Fibroblast of gingiva (primary cell): Measurements from ENCODE around the gene LRRC41.
"Not testable (repeated sequence)": the region's sequence is repeated elsewhere in the genome, so short reads cannot be mapped to it uniquely, and the experiment has no call there.

Experiments
- DNase-seq: peaks from one replicate; pipeline ENCODE4 v3.0.0-alpha.2; 2011; ENCODE audit warnings: low read depth

Gene LRRC41

DNA sequence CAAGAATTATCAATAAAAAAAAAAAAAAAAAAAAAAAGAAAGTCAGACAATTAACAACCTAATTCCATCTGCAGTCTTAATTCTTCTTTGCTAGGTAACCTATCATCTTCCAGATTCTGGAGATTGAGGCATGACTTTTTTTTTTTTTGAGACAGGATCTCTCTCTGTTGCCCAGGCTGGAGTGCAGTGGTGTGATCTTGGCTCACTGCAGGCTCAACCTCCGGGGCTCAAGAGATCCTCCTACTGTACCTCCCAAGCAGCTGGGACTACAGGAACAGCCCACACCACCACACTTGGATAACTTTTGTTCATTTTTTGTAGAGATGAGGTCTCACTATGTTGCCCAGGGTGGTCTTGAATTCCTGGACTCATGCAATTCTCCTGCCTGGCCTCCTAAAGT, 60.5 kb downstream of the LRRC41 start:
- DNase-seq = no peak

DNA sequence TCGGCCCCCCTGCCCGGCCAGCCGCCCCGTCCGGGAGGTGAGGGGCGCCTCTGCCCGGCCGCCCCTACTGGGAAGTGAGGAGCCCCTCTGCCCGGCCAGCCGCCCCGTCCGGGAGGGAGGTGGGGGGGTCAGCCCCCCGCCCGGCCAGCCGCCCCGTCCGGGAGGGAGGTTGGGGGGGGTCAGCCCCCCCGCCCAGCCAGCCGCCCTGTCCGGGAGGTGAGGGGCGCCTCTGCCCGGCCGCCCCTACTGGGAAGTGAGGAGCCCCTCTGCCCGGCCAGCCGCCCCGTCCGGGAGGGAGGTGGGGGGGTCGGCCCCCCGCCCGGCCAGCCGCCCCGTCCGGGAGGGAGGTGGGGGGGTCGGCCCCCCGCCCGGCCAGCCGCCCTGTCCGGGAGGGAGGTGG, 61.7 kb downstream of the LRRC41 start:
- DNase-seq = not testable (repeated sequence)

DNA sequence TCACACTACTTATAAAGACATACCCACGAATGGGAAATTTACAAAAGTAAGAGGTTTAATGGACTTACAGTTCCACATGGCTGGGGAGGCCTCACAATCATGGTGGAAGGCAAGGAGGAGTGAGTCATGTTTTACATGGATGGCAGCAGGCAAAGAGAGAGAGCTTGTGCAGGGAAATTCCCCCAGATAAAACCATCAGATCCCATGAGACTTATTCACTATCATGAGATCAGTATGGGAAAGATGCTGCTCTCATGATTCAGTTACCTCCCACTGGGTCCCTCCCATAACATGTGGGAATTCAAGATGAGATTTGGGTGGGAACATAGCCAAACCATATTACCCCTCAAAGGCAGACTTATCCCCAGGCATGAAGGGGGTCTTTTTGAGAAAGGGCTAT, 64.6 kb downstream of the LRRC41 start:
- DNase-seq = peak; percentile 21

DNA sequence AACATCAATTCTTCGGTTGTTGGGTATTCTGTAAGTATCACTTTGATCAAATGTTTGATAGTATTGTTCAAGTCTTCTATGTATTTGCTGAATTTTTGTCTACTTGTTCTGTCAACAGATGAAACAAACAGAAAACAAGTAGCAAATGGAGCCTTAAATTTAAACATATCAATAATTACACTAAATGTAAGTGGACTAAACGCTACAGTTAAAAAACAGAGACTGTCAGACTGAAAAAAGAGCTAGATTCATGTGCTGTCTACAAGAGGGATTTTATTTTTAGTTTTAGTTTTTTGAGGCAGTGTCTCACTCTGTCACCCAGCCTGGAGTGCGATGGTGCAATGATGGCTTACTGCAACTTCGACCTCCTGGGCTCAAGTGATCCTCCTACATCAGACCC, 66.5 kb downstream of the LRRC41 start:
- DNase-seq = no peak

DNA sequence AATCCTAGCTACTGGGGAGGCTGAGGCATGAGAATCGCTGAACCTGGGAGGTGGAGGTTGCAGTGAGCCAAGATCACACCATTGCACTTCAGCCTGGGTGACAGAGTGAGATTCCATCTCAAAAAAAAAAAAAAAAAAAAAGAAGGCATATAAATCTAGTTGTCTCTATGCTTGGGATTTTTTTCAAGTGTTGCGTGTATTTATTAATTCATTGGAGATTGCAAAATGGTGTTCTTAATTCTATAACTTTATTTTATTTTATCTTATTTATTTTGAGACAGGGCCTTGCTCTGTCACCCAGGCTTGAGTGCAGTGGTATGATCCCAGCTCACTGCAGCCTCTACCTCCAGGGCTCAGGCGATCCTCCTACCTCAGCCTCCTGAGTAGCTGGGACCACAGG, 72.2 kb downstream of the LRRC41 start:
- not testable (repeated sequence) for DNase-seq
